Stimulated activated CD8-positive, alpha-beta memory T cell treated with anti-CD3 and anti-CD28 coated beads, Interleukin-7, amount 100 ng/mL, for 4 hours (primary cell): ENCODE results near the gene ZP2.
"Not testable (repeated sequence)": the region's sequence is repeated elsewhere in the genome, so short reads cannot be mapped to it uniquely, and the experiment has no call there.

Experiments
- DNase-seq, 2 donors: peaks; one replicate each; pipeline ENCODE4 v3.0.0-alpha.2; 2020; ENCODE audit warnings: low read depth in 2 of 2

ZP2 gene

DNA sequence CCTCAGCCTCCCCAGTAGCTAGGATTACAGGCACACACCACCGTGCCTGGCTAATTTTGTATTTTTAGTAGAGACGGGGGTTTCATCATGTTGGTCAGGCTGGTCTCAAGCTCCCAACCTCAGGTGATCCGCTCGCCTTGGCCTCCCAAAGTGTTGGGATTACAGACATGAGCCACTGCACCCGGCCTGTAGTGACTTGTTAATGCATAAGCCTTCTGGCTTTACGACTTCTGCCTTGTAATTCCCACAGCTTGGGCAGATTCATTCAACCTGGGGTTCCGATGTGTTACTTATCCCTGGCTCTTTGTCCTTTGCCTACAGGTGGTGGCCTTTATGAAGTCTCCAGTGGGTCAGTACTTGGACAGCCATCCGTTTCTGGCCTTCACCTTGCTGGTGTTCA is 41.3 kb downstream of the ZP2 start:
- DNase-seq: not testable (repeated sequence)

- DNase-seq: no peak
These were observed 42.0 kb downstream of the ZP2 start for GRCh38 chr16:21169249-21169981.

GRCh38 chr16:21167929-21168602 is 43.3 kb downstream of the ZP2 start:
- no peak for DNase-seq

DNA sequence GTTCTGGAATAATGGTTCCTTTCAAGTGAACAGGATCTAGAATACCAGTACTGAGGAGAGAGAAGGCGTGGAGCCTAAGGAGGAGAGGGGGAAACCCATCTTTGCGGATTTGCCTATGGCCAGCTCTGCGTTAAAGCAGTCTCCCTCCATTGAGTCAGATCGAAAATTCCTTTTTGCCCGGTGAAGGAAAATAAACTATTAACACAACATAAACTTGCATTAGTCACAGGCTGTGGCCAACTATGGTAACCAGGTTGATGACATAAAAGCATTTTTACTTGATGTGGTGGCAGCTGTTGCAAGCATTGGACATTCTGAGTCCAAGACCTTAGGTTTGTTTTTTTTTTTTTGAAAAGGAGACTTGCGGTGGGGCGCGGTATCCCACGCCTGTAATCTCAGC is 44.0 kb downstream of the ZP2 start:
- no peak for DNase-seq

GRCh38 chr16:21166561-21166961 is 44.8 kb downstream of the ZP2 start:
- DNase-seq: no peak

- no peak for DNase-seq
These were observed 46.7 kb downstream of the ZP2 start for GRCh38 chr16:21164521-21165168.

GRCh38 chr16:21163576-21163975 is 47.8 kb downstream of the ZP2 start:
- no peak for DNase-seq

DNA sequence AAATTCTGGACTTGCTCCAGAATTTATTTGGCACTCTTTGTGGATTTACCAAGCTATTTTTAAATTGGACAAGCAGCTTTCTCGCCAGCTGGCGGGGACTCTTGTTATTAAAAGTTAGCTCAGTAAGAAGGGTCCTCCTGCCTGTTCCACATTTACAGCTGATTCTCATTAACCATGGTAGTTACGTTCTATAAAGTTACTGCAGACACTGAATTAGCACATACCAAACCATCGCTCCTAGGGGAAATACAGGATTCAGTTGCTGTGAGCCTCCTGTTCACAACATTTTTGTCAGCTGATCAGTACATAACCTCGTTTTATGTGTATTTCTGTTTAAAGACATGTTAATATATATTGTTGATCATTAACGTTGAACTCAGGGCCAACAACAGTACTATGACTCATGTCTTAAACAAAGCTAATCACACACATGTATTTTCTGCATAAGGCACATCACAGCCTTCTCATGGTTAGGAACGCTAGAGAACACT is 48.7 kb downstream of the ZP2 start:
- no peak for DNase-seq

DNA sequence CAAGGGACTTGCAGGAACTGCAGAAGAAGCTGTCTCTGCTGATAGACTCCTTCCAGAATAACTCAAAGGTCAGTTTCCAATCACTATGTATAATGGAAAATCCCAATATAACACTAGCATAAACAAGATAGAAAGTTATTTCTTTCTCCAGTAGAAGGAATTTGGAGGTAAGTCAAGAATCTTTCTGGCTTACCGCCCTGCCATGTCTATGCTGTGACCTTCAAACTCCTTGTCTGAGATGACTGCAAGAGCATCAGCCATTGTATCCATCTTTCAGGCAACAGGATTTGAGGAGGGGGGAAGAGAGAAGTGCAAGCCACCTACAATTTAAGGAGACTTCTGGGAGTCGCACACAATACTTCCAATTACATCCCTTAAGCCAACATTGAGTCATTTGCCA is 50.2 kb downstream of the ZP2 start:
- no peak for DNase-seq

GRCh38 chr16:21160276-21160675 is 51.1 kb downstream of the ZP2 start:
- DNase-seq: no peak

DNA sequence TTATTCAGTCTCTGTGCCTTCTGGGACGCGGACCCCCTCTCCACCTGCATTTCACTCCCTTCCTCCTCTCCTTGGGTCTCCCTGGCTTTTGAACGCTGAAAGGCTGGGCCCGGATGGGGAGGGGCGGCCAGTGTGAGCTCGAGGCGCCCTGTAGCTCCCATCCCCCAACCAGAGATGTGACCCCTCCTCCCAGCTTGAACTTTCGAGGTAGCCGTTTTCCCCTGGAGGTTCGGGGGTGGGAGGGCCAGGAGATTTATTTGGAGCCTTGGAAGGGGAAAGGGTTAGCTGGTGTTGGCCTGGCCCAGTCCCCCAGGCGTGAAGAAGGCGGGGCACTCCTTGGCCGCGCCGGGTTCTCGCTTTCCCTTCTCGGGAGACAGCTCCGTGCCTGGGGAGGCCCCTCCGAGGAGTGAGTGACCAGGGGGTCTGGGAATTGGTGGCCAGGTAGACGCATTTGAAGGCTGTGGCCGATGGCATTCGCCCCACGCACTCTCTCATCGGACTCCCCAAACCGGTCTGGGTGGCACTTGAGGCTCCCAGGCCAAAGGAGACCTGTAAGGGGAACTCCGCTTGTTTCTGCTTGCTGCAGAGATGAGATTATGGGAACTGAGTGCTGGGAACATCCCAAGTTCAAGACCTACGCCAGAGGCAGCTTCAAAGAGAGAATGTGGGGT is 52.0 kb downstream of the ZP2 start:
- no peak for DNase-seq

GRCh38 chr16:21158208-21159110 is 52.9 kb downstream of the ZP2 start, which contains the start of gene LDAF1:
TSS of gene LDAF1 (plus strand) at chr16:21158674. CDS start at chr16:21161183, 2,509 bp downstream.
- DNase-seq: peak; percentile 33 to 72

- DNase-seq: no peak
These were observed 53.7 kb downstream of the ZP2 start for GRCh38 chr16:21157632-21158031.

- DNase-seq: no peak
These were observed 54.5 kb downstream of the ZP2 start for GRCh38 chr16:21156767-21157467.

- DNase-seq: not testable (repeated sequence)
These were observed 55.4 kb downstream of the ZP2 start for GRCh38 chr16:21156011-21156410.

DNA sequence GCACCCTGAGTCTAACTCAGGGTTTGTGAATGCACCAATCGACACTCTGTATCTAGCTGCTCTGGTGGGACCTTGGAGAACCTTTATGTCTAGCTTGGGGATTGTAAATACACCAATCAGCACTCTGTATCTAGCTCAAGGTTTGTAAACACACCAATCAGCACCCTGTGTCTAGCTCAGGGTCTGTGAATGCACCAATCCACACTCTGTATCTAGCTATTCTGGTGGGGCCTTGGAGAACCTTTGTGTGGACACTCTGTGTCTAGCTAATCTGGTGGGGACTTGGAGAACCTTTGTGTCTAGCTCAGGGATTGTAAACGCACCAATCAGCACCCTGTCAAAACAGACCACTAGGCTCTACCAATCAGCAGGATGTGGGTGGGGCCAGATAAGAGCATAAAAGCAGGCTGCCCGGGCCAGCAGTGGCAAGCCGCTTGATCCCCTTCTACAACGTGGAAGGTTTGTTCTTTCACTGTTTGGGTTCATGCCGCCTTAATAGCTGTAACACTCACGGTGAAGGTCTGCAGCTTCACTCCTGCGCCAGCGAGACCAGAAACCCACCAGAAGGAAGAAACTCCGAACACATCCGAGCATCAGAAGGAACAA is 58.1 kb downstream of the ZP2 start:
- DNase-seq: not testable (repeated sequence)

- not testable (repeated sequence) for DNase-seq
These were observed 59.0 kb downstream of the ZP2 start for GRCh38 chr16:21152160-21153030.

GRCh38 chr16:21150375-21151001 is 60.9 kb downstream of the ZP2 start, which contains the start of gene DNAH3:
TSS of gene DNAH3 (minus strand) at chr16:21150846. CDS start at chr16:21150319, 527 bp downstream.
- no peak for DNase-seq
